HG03108 (cell line): ENCODE results near the gene KCNJ6.

Source experiments
- ATAC-seq: cut with Tn5 transposase; IDR thresholded peaks from one replicate; pipeline ENCODE4 v1.9.1; 2021; ENCODE audit warnings: moderate library complexity; ENCODE audit not compliant: unreplicated experiment

Gene KCNJ6

GRCh38 chr21:37905291-37905690 is 11.0 kb downstream of the KCNJ6 start:
- no peak for ATAC-seq

- no peak for ATAC-seq
These were observed 11.4 kb downstream of the KCNJ6 start for GRCh38 chr21:37904856-37905255.

- no peak for ATAC-seq
These were observed 12.9 kb downstream of the KCNJ6 start for GRCh38 chr21:37903396-37903795.

GRCh38 chr21:37899146-37899545 is 17.1 kb downstream of the KCNJ6 start:
- ATAC-seq = no peak

GRCh38 chr21:37896788-37897187 is 19.5 kb downstream of the KCNJ6 start:
- no peak for ATAC-seq

- no peak for ATAC-seq
These were observed 24.3 kb downstream of the KCNJ6 start for GRCh38 chr21:37891972-37892371.

GRCh38 chr21:37888659-37889058 is 27.6 kb downstream of the KCNJ6 start:
- no peak for ATAC-seq

- ATAC-seq = no peak
These were observed 29.4 kb downstream of the KCNJ6 start for GRCh38 chr21:37886726-37887299.

- ATAC-seq = no peak
These were observed 30.1 kb downstream of the KCNJ6 start for GRCh38 chr21:37886120-37886519.

- ATAC-seq = no peak
These were observed 37.2 kb downstream of the KCNJ6 start for GRCh38 chr21:37878946-37879660.

- ATAC-seq = no peak
These were observed 38.2 kb downstream of the KCNJ6 start for GRCh38 chr21:37877888-37878684.

- no peak for ATAC-seq
These were observed 39.1 kb downstream of the KCNJ6 start for GRCh38 chr21:37877171-37877570.

- no peak for ATAC-seq
These were observed 39.7 kb downstream of the KCNJ6 start for GRCh38 chr21:37876561-37876960.

- ATAC-seq = no peak
These were observed 41.1 kb downstream of the KCNJ6 start for GRCh38 chr21:37874904-37875780.

- no peak for ATAC-seq
These were observed 41.8 kb downstream of the KCNJ6 start for GRCh38 chr21:37874481-37874880.

- ATAC-seq = no peak
These were observed 42.6 kb downstream of the KCNJ6 start for GRCh38 chr21:37873655-37874054.

- no peak for ATAC-seq
These were observed 45.0 kb downstream of the KCNJ6 start for GRCh38 chr21:37871121-37871862.

GRCh38 chr21:37870221-37870620 is 46.0 kb downstream of the KCNJ6 start:
- ATAC-seq = no peak

- ATAC-seq = no peak
These were observed 46.6 kb downstream of the KCNJ6 start for GRCh38 chr21:37869661-37870060.
